Muscle of leg (tissue), 11 donors: ENCODE measurements around the gene ADH4. TPM values are rescaled to one million over a fixed set of nuclear protein-coding genes. Genes with fewer than 3 reads are reported as not detected.

Source experiments
- DNase-seq: peaks from one replicate; pipeline ENCODE4 v3.0.0; 2013
- H3K27ac ChIP-seq: one replicate; pipeline ENCODE4 v1.5.1; 2013; ENCODE audit warnings: mild to moderate bottlenecking, low read length, control low read depth
- H3K27me3 ChIP-seq: one replicate; pipeline ENCODE4 v1.6.1; 2013; ENCODE audit warnings: low read length; ENCODE audit not compliant: control insufficient read depth, insufficient read depth
- H3K36me3 ChIP-seq: one replicate; pipeline ENCODE4 v1.6.1; 2013; ENCODE audit warnings: low read length; ENCODE audit not compliant: control insufficient read depth, insufficient read depth
- H3K4me1 ChIP-seq: one replicate; pipeline ENCODE4 v1.6.1; 2013; ENCODE audit warnings: low read length; ENCODE audit not compliant: control insufficient read depth, insufficient read depth
- H3K4me3 ChIP-seq: one replicate; pipeline ENCODE4 v1.5.1; 2013; ENCODE audit warnings: low read length, control low read depth
- H3K9me3 ChIP-seq: replicated peaks from 2 replicates; pipeline ENCODE4 v1.6.1; 2013; ENCODE audit warnings: low read depth, low read length; ENCODE audit not compliant: control insufficient read depth
- WGBS: methylation state at CpG from one replicate; pipeline ENCODE4 v1.1.5; 2013; ENCODE audit warnings: missing lambda C conversion rate; ENCODE audit not compliant: insufficient coverage; 5-methylcytosine and 5-hydroxymethylcytosine counted together
- polyA plus RNA-seq, 8 donors: library from polyadenylated mRNA; unstranded; fragments of 120-200 nt; gene quantifications; one replicate each; pipeline versions ENCODE4 v1.2.1 to v1.2.3, GENCODE V29; 2013; ENCODE audit warnings: inconsistent platforms in 1 of 8, low replicate concordance in 1 of 8; ENCODE audit not compliant: insufficient read length in 8 of 8, insufficient read depth in 1 of 8
- total RNA-seq: library from RNA; stranded (reverse); fragments of 120-200 nt; gene quantifications from one replicate; pipeline ENCODE4 v1.2.4, GENCODE V29; 2013

Gene ADH4
- total and polyA plus RNA-seq, 9 donors: 0.14 to 1.3 (median 0.48) TPM; not detected in 3

GRCh38 chr4:99161373-99162099 lies 17.4 kb upstream of the ADH4 start:
- DNase-seq: no peak
- H3K4me1 ChIP-seq: no peaks in the 10 kb centered on the region
- WGBS: 92% methylated on average over 2 of the region's 3 CpGs
- no peaks in the 10 kb centered on the region for H3K36me3 ChIP-seq
- no peak overlapping the region for H3K4me3 ChIP-seq
- no peak overlapping the region for H3K27ac ChIP-seq
- H3K27me3 ChIP-seq: no peaks in the 10 kb centered on the region
- no peaks in the 10 kb centered on the region for H3K9me3 ChIP-seq

- no peaks in the 10 kb centered on the region for H3K9me3 ChIP-seq
- DNase-seq: no peak
- H3K36me3 ChIP-seq: no peaks in the 10 kb centered on the region
- H3K4me1 ChIP-seq: no peaks in the 10 kb centered on the region
- WGBS: no CpG with 5 or more reads among the region's 1 CpG
- H3K27me3 ChIP-seq: no peaks in the 10 kb centered on the region
- H3K27ac ChIP-seq: no peak overlapping the region
- no peak overlapping the region for H3K4me3 ChIP-seq
Observed at GRCh38 chr4:99159699-99160098, 15.6 kb upstream of the ADH4 start.

GRCh38 chr4:99157478-99157935 lies 13.4 kb upstream of the ADH4 start:
- Histone ChIP-seq H3K36me3 (no peaks in the 10 kb centered on the region), H3K27ac (no peak overlapping the region), H3K4me1 (no peaks in the 10 kb centered on the region), H3K9me3 (no peaks in the 10 kb centered on the region), H3K4me3 (no peak overlapping the region), H3K27me3 (no peaks in the 10 kb centered on the region)
- no peak for DNase-seq
- WGBS: no CpG with 5 or more reads among the region's 3 CpGs

DNA sequence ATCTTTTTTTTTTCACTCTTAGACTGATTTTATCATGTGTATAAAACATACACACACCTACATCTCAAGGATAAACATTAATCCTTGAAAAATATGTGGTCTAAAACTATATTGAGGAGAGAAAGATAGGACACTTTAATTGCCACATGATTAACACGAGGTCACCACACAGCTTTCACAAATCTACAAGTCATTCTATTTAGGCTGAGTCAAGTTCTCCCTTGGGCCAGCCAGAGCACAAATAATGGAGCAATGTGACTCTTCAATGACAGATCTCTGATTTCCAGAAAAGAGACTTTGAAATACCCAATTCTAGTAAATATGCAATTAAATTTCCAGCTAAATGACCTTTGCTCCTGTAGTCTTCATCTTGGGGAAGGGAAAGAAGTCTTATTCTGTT lies 12.9 kb upstream of the ADH4 start:
- Histone ChIP-seq H3K27ac (no peak overlapping the region), H3K27me3 (no peaks in the 10 kb centered on the region), H3K9me3 (no peaks in the 10 kb centered on the region), H3K36me3 (no peaks in the 10 kb centered on the region), H3K4me1 (no peaks in the 10 kb centered on the region), H3K4me3 (no peak overlapping the region)
- WGBS: no CpG with 5 or more reads among the region's 1 CpG
- no peak for DNase-seq

DNA sequence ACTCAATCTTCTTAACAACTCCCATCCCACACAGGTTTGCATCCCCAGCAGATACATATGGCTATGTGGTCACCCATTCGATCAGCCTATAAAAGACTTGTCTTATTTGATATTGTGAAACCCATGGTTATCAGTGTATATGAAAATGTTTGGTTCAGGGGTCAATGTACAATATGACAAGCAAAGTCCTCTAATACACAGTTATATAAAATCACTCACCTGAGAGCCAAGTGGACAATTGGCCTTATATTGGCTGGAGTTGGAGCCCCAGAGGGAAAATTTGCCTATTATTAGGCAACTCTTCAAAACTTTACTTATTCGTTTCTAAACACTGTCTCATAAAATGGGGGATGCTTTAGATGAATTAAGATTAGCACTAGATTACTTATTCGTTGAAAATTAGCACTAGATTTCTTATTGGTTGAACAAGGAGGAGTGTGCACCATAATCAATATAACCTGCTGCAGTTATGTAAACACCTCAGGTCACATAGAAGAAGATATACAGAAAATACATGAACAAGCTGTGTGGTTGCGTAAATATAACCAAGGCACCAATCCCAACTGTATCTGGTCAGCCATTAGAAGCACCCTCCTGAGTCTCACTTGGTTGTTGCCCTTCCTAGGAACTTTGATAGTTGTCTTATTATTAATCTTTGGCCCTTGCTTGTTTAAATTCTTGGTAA lies 10.7 kb upstream of the ADH4 start:
- H3K4me3 ChIP-seq: no peak overlapping the region
- no peaks in the 10 kb centered on the region for H3K4me1 ChIP-seq
- WGBS: no CpG with 5 or more reads among the region's 4 CpGs
- H3K9me3 ChIP-seq: no peaks in the 10 kb centered on the region
- no peaks in the 10 kb centered on the region for H3K36me3 ChIP-seq
- no peak for DNase-seq
- no peak overlapping the region for H3K27ac ChIP-seq
- H3K27me3 ChIP-seq: no peaks in the 10 kb centered on the region

- no peaks in the 10 kb centered on the region for H3K27me3 ChIP-seq
- WGBS: no CpG with 5 or more reads among the region's 1 CpG
- H3K9me3 ChIP-seq: no peaks in the 10 kb centered on the region
- H3K4me3 ChIP-seq: no peak overlapping the region
- no peak overlapping the region for H3K27ac ChIP-seq
- no peak for DNase-seq
- no peaks in the 10 kb centered on the region for H3K36me3 ChIP-seq
- H3K4me1 ChIP-seq: no peaks in the 10 kb centered on the region
Observed at GRCh38 chr4:99151995-99152394, 7.9 kb upstream of the ADH4 start.

DNA sequence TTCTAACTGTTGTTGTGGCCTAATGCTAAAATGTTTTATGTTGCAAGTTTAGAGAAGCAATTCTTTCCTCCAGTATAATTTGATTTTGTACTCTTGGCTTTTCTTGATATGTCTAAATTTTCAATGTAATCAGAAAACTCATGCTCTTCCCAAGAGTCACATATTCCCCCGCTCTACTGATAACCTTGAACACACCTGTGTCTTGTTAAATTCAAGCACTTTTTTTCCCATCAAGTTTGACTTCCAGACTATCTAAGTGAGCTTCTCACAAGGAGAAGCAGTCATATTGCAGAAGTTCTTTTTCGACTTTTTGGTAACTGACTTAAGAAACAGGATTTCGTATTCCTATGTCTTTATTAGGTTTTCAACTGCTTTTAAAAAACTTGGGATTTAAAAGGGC lies 7.4 kb upstream of the ADH4 start:
- no peaks in the 10 kb centered on the region for H3K9me3 ChIP-seq
- H3K36me3 ChIP-seq: no peaks in the 10 kb centered on the region
- H3K4me3 ChIP-seq: no peak overlapping the region
- H3K4me1 ChIP-seq: no peaks in the 10 kb centered on the region
- no peak overlapping the region for H3K27ac ChIP-seq
- 89% methylated on average over 1 of the region's 3 CpGs for WGBS
- no peak for DNase-seq
- no peaks in the 10 kb centered on the region for H3K27me3 ChIP-seq

DNA sequence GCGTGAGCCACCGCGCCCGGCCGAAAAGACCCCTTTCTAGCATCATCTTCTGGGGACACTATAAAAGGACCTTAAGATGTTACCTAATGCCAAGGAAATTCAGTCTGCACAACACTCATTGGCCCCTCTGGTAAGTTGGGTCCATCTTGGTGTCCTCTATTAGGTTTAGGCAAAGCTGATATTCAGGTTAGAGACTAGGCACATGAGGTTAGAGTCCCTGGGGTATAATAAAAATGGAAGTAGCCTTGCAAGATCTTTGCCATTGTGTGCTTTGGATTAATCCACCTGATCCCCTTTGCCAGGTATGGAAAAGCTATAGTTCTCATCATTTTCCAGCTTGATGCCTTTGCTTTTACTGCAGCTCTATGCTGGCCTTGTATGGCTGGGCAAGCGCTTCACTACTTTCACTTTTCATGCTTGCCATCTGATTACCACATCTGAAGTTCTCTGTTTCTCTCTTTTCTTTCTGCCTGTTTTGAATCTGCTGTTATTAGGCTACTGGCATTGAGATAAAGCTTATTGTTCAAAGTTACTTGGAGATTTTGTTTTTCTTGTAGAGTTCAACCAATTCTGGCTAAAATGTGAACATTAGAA lies 5.4 kb upstream of the ADH4 start:
- Histone ChIP-seq H3K9me3 (no peaks in the 10 kb centered on the region), H3K4me1 (no peaks in the 10 kb centered on the region), H3K27ac (no peak overlapping the region), H3K36me3 (no peaks in the 10 kb centered on the region), H3K4me3 (no peak overlapping the region), H3K27me3 (no peaks in the 10 kb centered on the region)
- DNase-seq: no peak
- 80% methylated on average over 1 of the region's 6 CpGs for WGBS

DNA sequence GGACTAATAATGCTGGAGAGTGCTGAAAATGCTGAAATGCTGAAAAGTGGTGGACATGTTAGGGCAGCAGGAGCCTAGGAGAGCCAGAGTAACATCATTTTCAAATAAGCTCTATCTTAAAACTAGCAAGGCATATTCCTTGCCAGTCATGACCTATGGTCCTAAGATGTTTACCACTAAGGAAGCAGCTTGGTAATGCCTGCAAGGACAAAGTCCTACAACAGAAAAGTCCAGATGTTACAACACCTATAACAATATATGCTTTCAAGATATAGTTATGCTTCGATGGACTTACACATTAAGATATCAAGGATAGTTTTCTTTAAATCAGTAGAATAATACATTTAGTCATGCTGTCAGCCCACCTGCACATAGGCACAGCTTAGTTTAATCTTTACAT lies 4.5 kb upstream of the ADH4 start:
- H3K4me3 ChIP-seq: no peak overlapping the region
- no peaks in the 10 kb centered on the region for H3K4me1 ChIP-seq
- no CpG with 5 or more reads among the region's 1 CpG for WGBS
- no peaks in the 10 kb centered on the region for H3K9me3 ChIP-seq
- no peak overlapping the region for H3K27ac ChIP-seq
- no peaks in the 10 kb centered on the region for H3K27me3 ChIP-seq
- DNase-seq: no peak
- H3K36me3 ChIP-seq: no peaks in the 10 kb centered on the region

GRCh38 chr4:99144587-99144986 lies 490 bp upstream of the ADH4 start:
- Histone ChIP-seq H3K27me3 (no peaks in the 10 kb centered on the region), H3K4me3 (no peak overlapping the region), H3K4me1 (no peaks in the 10 kb centered on the region), H3K9me3 (no peaks in the 10 kb centered on the region), H3K27ac (no peak overlapping the region), H3K36me3 (no peaks in the 10 kb centered on the region)
- DNase-seq: no peak
- WGBS: no CpG with 5 or more reads among the region's 1 CpG
